Measurements from ENCODE around the gene SOX1. TPM values are rescaled to one million over a fixed set of nuclear protein-coding genes. Genes with fewer than 3 reads are reported as not detected.

The SOX1 gene
- total and polyA plus RNA-seq, 2 experiments from 2014 or later, result 0.11 TPM; not detected in 1

DNA sequence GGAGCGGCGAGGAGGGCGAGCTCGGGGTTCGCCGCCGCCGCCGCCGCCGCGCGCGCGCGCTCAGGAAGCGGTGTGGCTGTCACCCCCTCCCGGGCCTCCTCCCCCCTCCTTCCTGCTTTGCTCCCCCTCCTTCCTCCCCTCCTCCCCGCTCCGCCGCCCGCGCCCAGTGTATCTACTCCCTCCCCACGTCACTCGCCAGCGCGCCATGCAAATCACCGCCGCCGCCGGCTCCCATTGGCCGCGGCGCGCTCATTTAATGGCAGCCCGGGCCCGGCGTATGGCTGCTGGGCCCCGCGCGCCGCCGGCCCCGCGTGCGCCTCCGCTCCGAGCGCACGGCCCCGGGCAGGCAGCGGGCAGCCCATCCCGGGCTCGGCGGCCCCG is 335 bp upstream of the SOX1 start:
- Histone ChIP-seq H3K9me3 (ENCODE audit: low read depth) (no peaks in the 10 kb centered on the region), H3K36me3 (replicated peaks; ENCODE audit: insufficient read depth, low read depth) (no peaks in the 10 kb centered on the region), H3K27me3 (peaks cover 88% of the 10 kb centered on the region), H4K20me1 (ENCODE audit: insufficient read depth, poor library complexity, severe bottlenecking) (no peaks in the 10 kb centered on the region), H3K79me2 (no peaks in the 10 kb centered on the region), H2AFZ (no peak overlapping the region), H3K27ac (no peak overlapping the region), H3K4me1 (ENCODE audit: insufficient read depth) (no peaks in the 10 kb centered on the region), H3K9me2 (replicated peaks; ENCODE audit: insufficient read depth) (no peaks in the 10 kb centered on the region), H3K4me2 (peak overlapping the region; percentile 76), H3K4me3 (no peak overlapping the region)
- under 1% methylated on average over 20 of the region's 56 CpGs for WGBS (ENCODE audit: low lambda C conversion rate, missing lambda C conversion rate)
- no peak for TF ChIP-seq EZH2 (IDR thresholded peaks at IDR 0.05; ENCODE audit: borderline replicate concordance)
- no peak for TF ChIP-seq EZH2phosphoT487 (IDR thresholded peaks at IDR 0.05; ENCODE audit: low read depth, severe bottlenecking, unreplicated experiment)
- TF ChIP-seq, protein P1, sequence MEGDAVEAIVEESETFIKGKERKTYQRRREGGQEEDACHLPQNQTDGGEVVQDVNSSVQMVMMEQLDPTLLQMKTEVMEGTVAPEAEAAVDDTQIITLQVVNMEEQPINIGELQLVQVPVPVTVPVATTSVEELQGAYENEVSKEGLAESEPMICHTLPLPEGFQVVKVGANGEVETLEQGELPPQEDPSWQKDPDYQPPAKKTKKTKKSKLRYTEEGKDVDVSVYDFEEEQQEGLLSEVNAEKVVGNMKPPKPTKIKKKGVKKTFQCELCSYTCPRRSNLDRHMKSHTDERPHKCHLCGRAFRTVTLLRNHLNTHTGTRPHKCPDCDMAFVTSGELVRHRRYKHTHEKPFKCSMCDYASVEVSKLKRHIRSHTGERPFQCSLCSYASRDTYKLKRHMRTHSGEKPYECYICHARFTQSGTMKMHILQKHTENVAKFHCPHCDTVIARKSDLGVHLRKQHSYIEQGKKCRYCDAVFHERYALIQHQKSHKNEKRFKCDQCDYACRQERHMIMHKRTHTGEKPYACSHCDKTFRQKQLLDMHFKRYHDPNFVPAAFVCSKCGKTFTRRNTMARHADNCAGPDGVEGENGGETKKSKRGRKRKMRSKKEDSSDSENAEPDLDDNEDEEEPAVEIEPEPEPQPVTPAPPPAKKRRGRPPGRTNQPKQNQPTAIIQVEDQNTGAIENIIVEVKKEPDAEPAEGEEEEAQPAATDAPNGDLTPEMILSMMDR (IDR thresholded peaks at IDR 0.05; ENCODE audit: poor library complexity), result no peak
- DNase-seq (ENCODE audit: low spot score), result peak; percentile 47

DNA sequence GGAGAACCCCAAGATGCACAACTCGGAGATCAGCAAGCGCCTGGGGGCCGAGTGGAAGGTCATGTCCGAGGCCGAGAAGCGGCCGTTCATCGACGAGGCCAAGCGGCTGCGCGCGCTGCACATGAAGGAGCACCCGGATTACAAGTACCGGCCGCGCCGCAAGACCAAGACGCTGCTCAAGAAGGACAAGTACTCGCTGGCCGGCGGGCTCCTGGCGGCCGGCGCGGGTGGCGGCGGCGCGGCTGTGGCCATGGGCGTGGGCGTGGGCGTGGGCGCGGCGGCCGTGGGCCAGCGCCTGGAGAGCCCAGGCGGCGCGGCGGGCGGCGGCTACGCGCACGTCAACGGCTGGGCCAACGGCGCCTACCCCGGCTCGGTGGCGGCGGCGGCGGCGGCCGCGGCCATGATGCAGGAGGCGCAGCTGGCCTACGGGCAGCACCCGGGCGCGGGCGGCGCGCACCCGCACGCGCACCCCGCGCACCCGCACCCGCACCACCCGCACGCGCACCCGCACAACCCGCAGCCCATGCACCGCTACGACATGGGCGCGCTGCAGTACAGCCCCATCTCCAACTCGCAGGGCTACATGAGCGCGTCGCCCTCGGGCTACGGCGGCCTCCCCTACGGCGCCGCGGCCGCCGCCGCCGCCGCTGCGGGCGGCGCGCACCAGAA is 1.1 kb downstream of the SOX1 start:
- no peak for DNase-seq (ENCODE audit: low spot score)
- H3K9me2 ChIP-seq (replicated peaks; ENCODE audit: insufficient read depth), result no peaks in the 10 kb centered on the region
- TF ChIP-seq EZH2 (IDR thresholded peaks at IDR 0.05; ENCODE audit: borderline replicate concordance) (no peak), EZH2phosphoT487 (IDR thresholded peaks at IDR 0.05; ENCODE audit: low read depth, severe bottlenecking, unreplicated experiment) (no peak)
- TF ChIP-seq, protein P1 (IDR thresholded peaks at IDR 0.05; ENCODE audit: poor library complexity), result no peak
- no peak overlapping the region for H3K4me3 ChIP-seq
- H2AFZ ChIP-seq, result no peak overlapping the region
- H3K79me2 ChIP-seq, result no peaks in the 10 kb centered on the region
- no peaks in the 10 kb centered on the region for H3K36me3 ChIP-seq (replicated peaks; ENCODE audit: insufficient read depth, low read depth)
- peaks cover 4% of the 10 kb centered on the region for H3K4me1 ChIP-seq (ENCODE audit: insufficient read depth)
- H3K27me3 ChIP-seq, result peaks cover 88% of the 10 kb centered on the region
- no peaks in the 10 kb centered on the region for H4K20me1 ChIP-seq (ENCODE audit: insufficient read depth, poor library complexity, severe bottlenecking)
- H3K4me2 ChIP-seq, result no peak overlapping the region
- H3K9me3 ChIP-seq (ENCODE audit: low read depth), result no peaks in the 10 kb centered on the region
- H3K27ac ChIP-seq, result no peak overlapping the region
- WGBS (ENCODE audit: low lambda C conversion rate, missing lambda C conversion rate), result 3% methylated on average over 66 of the region's 103 CpGs

DNA sequence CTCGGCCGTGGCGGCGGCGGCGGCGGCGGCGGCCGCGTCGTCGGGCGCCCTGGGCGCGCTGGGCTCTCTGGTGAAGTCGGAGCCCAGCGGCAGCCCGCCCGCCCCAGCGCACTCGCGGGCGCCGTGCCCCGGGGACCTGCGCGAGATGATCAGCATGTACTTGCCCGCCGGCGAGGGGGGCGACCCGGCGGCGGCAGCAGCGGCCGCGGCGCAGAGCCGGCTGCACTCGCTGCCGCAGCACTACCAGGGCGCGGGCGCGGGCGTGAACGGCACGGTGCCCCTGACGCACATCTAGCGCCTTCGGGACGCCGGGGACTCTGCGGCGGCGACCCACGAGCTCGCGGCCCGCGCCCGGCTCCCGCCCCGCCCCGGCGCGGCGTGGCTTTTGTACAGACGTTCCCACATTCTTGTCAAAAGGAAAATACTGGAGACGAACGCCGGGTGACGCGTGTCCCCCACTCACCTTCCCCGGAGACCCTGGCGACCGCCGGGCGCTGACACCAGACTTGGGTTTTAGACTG is 1.7 kb downstream of the SOX1 start:
- H4K20me1 ChIP-seq (ENCODE audit: insufficient read depth, poor library complexity, severe bottlenecking), result no peaks in the 10 kb centered on the region
- H3K4me1 ChIP-seq (ENCODE audit: insufficient read depth), result peaks cover 5% of the 10 kb centered on the region
- no peak for DNase-seq (ENCODE audit: low spot score)
- no peaks in the 10 kb centered on the region for H3K79me2 ChIP-seq
- H3K36me3 ChIP-seq (replicated peaks; ENCODE audit: insufficient read depth, low read depth), result no peaks in the 10 kb centered on the region
- no peak overlapping the region for H3K4me3 ChIP-seq
- WGBS (ENCODE audit: low lambda C conversion rate, missing lambda C conversion rate), result under 1% methylated on average over 69 of the region's 80 CpGs
- H3K4me2 ChIP-seq, result no peak overlapping the region
- H3K9me2 ChIP-seq (replicated peaks; ENCODE audit: insufficient read depth), result no peaks in the 10 kb centered on the region
- H3K9me3 ChIP-seq (ENCODE audit: low read depth), result no peaks in the 10 kb centered on the region
- no peak for TF ChIP-seq EZH2 (IDR thresholded peaks at IDR 0.05; ENCODE audit: borderline replicate concordance)
- TF ChIP-seq, protein P1 (IDR thresholded peaks at IDR 0.05; ENCODE audit: poor library complexity), result no peak
- TF ChIP-seq EZH2phosphoT487 (IDR thresholded peaks at IDR 0.05; ENCODE audit: low read depth, severe bottlenecking, unreplicated experiment), result no peak
- no peak overlapping the region for H3K27ac ChIP-seq
- H3K27me3 ChIP-seq, result peaks cover 88% of the 10 kb centered on the region
- no peak overlapping the region for H2AFZ ChIP-seq

Measured in hepatocyte (in vitro differentiated cells).